GM21825 (cell line): ENCODE data around the gene GADD45GIP1.
"Not testable (repeated sequence)": the region's sequence is repeated elsewhere in the genome, so short reads cannot be mapped to it uniquely, and the experiment has no call there.

Experiments
- ATAC-seq: cut with Tn5 transposase; IDR thresholded peaks from one replicate; pipeline ENCODE4 v1.9.1; 2021; ENCODE audit warnings: mild to moderate bottlenecking, moderate library complexity; ENCODE audit not compliant: unreplicated experiment

GADD45GIP1 gene

GRCh38 chr19:12990431-12990830 lies 33.4 kb upstream of the GADD45GIP1 start:
- ATAC-seq: no peak

- no peak for ATAC-seq
These were observed 30.8 kb upstream of the GADD45GIP1 start for GRCh38 chr19:12987781-12988180.

DNA sequence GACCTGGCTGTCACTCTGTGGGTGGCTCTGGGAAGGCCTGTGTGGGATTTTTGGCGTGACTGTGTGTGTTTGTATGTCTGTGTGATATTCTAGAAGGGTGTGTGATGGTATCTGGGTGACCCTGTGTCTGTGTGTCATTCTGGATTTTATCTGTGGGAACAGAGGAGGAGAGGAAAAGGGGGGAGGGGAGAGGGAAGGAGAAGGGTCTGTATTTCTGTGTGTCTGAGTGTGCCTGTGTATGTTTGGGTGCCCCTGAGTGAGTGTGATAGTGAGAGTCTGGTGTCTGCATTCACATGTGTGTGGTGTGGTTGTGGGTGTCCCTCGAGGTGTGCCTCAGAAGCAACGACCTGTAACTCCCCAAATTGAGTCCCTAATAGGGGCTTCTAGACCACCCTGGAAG lies 30.2 kb upstream of the GADD45GIP1 start:
- no peak for ATAC-seq

GRCh38 chr19:12986726-12987125 lies 29.7 kb upstream of the GADD45GIP1 start:
- ATAC-seq: no peak

DNA sequence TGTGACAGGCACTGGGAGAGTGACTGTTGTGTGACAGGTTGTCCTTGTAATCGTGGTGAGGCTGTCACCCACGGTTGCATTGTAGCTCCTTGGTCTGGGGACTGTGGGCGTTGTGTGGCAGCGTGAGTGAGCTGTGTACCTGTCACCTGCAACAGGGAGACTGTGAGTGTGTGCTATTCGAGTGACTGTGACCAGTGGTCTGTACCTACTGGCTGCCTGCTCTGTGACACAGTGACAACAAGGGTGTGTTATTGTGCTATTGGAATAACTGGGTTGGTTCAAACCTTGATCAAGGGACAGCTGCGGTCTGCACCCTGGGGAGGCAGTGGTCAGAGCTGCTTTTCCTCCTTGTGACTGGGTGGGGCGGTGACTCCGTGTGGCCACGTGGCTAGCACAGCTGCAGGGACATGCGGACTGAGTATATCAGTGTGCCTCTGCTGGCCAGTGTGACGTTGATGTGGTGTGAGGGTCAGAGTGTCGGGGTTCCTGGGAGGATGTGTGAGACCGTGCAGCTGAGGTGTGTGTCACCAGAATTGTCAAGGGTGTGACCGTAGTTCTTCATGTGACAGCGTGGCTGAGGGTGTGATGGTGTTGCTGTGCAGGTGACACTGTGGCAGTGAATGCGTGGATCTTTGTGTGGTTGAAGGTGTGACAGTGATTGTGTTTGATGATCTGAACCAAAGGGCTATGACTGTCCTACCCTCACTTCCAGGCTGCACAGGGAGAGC lies 28.2 kb upstream of the GADD45GIP1 start:
- no peak for ATAC-seq

GRCh38 chr19:12984683-12985048 lies 27.6 kb upstream of the GADD45GIP1 start:
- ATAC-seq: no peak

- no peak for ATAC-seq
These were observed 27.2 kb upstream of the GADD45GIP1 start for GRCh38 chr19:12984143-12984627.

DNA sequence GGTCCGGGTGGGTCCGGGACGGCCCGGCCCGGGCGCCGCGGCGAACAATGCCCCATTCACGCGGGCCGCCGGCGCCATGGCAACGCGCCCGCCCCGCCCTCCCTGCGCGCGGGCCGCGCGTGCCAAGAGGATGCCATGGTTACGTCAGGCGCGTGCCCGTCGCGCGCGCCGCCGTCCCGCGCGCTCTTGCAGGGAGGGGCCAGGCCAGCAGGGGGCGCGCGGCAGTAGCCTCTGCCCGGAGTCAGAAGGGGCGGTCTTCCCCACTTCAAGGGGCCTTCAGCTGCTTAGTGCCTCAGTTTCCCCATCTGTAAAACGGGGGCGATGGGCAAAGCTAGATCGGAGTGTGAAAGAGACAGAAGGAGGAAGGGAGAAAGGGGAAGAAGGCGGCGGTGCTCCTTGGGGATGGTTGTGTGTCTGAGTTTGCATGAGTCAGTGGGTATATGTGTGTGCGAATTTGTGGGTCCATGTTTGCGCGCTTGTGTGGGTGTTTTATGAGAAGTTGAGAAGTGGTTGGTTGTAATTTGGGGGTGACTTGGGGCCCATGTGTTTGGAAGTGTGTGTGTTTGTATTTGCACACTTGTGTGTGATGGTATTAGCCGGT lies 26.6 kb upstream of the GADD45GIP1 start:
- no peak for ATAC-seq

DNA sequence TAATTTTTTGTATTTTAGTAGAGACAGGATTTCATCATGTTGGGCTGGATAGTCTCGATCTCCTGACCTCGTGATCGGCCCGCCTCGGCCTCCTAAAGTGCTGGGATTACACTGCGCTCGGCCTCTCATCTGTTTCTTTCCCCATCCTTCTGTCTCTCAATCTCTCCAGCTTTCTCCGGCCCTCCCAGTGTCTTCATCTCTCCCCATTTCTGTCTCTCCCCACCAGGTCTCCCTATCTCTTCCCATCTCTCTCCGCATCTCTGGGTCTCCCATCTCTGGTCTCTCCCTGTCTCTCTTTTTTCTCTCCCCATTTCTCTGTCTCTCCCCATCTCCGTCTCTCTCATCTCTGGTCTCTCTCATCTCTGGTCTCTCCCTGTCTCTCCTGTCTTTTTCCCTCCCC lies 26.1 kb upstream of the GADD45GIP1 start:
- ATAC-seq: no peak

GRCh38 chr19:12982648-12983047 lies 25.6 kb upstream of the GADD45GIP1 start:
- ATAC-seq: no peak

DNA sequence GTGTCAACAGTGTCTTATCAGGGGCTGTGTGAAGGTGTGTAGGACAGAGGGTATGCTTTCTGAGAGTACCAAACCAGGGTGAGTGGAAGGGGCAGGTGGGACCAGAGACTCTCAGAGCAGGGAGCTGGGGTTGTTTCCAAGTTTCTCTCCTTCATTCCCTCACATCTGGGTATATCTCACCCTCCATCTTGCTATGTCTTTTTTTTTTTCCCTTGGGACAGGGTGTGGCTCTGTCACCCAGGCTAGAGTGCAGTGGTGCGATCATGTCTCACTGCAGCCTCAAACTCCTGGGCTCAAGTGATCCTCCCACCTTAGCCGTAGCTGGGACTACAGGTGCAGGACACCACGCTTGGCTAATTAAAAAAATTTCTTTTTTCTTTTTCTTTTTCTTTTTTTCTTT lies 23.0 kb upstream of the GADD45GIP1 start:
- ATAC-seq: no peak

GRCh38 chr19:12976109-12976508 lies 19.1 kb upstream of the GADD45GIP1 start:
- ATAC-seq: not testable (repeated sequence)

DNA sequence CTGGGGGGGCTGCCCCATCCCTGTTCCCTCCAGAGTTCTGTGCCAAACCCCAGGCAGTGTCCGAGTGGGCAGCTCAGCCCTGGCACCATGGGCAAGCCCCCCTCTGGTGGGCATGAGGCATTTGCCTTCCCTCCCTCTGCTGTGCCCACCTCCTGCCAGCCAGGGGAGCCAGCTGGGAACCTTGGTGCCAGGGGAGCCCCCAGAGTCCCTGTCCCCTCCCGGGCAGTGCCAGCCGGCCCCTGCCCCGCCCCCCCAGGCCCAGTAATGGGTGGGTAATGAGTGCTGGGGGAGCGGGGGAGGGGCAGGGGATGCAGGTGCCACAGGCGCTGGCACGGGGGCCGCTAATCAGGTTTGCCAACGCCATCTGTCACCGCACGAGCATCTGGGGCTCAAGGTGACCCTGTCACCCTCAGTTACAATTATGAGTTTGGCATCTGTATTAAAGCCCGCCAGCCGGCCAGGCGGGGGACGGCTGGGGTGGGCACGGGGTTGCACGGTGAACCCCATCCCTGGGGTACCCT lies 18.3 kb upstream of the GADD45GIP1 start:
- no peak for ATAC-seq

DNA sequence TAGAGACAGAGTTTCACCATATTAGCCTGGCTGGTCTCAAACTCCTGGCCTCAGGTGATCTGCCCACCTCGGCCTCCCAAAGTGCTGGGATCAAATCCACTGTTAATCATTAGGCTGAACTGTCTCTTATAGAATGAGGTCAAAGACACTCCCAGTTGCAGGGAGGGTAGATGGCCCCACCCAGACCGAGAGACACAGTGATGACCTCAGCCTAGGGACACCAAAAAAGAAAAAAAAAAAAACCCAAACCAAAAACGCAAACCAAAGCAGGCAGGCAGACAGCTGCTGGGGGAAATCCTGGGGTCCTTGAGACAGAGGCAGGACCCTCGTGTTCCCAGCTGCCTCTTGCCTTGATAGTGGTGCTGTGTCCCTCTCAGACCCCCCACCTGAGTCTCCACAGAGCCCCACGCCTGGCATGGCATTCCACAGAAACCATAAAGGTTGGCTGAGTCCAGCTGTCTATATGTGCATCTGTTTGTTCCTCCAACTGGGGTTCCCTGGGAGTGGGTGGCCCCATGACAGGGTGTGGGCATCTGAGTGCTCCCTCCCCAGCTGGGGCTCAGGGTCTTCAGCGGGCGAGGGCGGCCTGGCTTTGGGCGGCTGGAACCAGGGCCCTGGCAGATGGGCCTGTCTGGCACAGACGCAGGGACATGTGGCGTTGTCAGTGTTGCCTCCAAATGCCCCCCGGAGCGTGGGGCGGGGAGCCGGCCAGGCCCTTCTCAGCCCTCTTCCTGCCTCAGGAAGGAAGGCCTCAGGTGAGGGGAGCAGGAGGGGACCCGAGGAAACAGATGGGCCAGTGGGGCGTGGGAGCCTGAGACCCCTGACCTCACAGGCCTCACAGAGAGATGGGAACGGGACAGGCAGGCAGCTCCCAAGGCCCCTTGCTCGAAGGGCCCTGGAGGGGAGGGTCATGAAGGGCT lies 17.5 kb upstream of the GADD45GIP1 start:
- no peak for ATAC-seq

DNA sequence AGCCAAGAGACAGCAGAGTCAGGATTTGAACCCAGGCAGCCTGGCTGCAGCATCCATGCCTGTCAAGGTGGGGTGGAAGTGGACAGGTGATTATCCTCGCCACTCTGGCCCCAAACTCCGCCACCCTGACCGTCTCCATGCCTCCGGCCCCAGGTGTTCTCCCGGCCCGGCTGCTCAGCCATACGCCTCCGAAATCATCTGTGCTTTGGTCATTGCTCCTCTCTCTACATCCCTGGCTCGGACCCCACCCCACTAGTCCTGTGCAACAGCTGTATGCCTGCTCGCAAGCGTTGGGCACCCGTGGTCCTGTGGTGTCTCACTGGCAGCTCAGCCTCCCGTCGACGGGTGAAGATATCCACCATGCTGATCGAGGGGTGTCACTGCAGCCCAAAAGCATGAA lies 16.2 kb upstream of the GADD45GIP1 start:
- ATAC-seq: no peak

- ATAC-seq: no peak
These were observed 13.2 kb upstream of the GADD45GIP1 start for GRCh38 chr19:12970070-12970820.

DNA sequence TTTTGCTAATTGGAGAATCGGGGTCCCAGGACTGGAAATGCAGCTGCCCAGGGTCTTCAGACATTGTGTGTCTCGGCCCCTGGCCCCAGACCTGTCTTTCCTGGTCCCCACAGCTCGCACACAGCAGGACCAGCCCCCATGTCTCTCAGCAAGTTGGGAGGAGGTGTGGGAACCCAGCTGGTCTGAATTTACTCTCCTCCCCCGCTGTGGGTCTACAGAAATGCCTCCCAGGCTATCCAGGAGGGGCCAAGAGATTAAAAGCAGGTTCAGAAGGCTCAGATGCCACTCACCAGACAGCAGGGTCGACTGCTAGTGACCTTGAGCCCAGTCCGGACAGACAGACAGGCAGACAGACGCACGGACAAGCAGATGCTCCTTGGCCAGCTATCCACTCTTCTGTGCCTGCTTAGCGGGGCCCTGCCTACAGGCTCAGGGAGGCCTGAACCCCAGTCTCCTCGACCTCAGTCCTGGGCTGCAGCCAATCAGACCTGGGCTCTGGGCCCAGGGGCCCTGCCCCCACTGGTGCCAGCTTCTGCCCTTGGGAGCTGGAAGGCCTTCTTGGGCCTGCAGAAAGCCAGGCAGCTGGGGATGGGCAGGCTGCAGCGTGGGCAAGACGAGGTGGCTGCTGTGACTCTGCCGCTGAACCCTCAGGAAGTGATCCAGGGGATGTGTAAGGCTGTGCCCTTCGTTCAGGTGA lies 12.4 kb upstream of the GADD45GIP1 start, which contains the start of gene DAND5:
DAND5 (plus strand) TSS at position 285 of the 697 bp plus-strand sequence; CDS start at position 370, 85 bp downstream.
- no peak for ATAC-seq

DNA sequence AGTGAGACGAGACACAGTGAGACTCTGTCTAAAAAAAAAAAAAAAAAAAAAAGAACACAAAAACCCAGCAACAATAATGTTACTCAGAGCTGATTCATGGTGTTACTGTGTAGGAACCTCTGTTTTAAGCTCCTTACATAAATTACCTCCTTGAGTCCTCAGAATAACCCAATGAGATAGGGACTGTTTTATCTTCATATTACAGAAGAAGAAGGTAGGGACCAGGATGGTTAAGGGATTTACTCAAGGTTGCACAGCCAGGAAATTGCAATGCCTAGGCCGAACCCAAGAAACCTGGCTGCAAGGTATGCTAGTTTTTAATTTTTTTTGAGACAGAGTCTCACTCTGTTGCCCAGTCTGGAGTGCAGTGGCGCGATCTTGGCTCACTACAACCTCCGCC lies 10.9 kb upstream of the GADD45GIP1 start:
- no peak for ATAC-seq

GRCh38 chr19:12965812-12966135 lies 8.8 kb upstream of the GADD45GIP1 start:
- ATAC-seq: no peak
